Measurements from ENCODE around the gene SCN1B. TPM values are rescaled to one million over a fixed set of nuclear protein-coding genes. Genes with fewer than 3 reads are reported as not detected.

The SCN1B gene
- total RNA-seq, 2 experiments from 2014 or later: 1.4 to 2.3 TPM

DNA sequence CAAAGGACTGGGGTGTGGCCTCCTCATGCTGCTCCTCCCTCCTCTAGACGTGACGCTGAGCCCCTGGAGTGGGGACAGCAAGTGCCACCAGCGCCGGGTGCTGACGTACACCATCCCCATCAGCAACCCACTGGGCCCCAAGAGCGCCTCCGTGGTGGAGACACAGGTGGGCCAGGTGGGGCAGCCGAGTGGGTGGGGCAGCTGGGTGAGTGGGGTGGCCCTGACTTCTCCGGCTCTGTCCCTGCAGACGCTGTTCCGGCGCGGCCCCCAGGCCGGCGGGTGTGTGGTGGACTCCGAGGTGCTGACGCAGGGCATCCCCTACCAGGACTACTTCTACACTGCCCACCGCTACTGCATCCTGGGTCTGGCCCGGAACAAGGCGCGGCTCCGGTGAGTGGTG, 11.1 kb upstream of the SCN1B start:
- Mint-ChIP-seq H3K36me3 (ENCODE audit: low read depth) (peaks cover 86% of the 10 kb centered on the region), H3K4me1 (ENCODE audit: low read depth) (peaks cover 32% of the 10 kb centered on the region), H3K4me3 (no peak overlapping the region), H3K27me3 (no peaks in the 10 kb centered on the region), H3K27ac (peak overlapping the region; percentile 51), H3K9me3 (no peaks in the 10 kb centered on the region)
- Histone ChIP-seq H3K9me3 (ENCODE audit: control insufficient read depth in 1 of 2, insufficient read depth in 1 of 2, low read length in 2 of 2) (no peaks in the 10 kb centered on the region), H3K4me3 (ENCODE audit: low read length) (no peak overlapping the region), H3K27me3 (ENCODE audit: control insufficient read depth in 1 of 2, insufficient read depth in 2 of 2, low read length in 2 of 2) (no peaks in the 10 kb centered on the region), H3K4me1 (ENCODE audit: insufficient read depth, low read length) (peaks cover 36% of the 10 kb centered on the region), H3K27ac (ENCODE audit: low read depth in 1 of 2, low read length in 2 of 2) (peak overlapping the region in 1 of 2 donors; percentile 14), H3K36me3 (ENCODE audit: insufficient read depth, low read length) (peaks cover 88% of the 10 kb centered on the region)
- TF ChIP-seq, protein P1, sequence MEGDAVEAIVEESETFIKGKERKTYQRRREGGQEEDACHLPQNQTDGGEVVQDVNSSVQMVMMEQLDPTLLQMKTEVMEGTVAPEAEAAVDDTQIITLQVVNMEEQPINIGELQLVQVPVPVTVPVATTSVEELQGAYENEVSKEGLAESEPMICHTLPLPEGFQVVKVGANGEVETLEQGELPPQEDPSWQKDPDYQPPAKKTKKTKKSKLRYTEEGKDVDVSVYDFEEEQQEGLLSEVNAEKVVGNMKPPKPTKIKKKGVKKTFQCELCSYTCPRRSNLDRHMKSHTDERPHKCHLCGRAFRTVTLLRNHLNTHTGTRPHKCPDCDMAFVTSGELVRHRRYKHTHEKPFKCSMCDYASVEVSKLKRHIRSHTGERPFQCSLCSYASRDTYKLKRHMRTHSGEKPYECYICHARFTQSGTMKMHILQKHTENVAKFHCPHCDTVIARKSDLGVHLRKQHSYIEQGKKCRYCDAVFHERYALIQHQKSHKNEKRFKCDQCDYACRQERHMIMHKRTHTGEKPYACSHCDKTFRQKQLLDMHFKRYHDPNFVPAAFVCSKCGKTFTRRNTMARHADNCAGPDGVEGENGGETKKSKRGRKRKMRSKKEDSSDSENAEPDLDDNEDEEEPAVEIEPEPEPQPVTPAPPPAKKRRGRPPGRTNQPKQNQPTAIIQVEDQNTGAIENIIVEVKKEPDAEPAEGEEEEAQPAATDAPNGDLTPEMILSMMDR (IDR thresholded peaks at IDR 0.05): no peak
- intact Hi-C loops (cut with DNase I, micrococcal nuclease): no loop called here
- ChIA-PET CTCF (no interaction called here), POLR2A (no interaction called here)
- DNase-seq: no peak
- no peak for ATAC-seq (ENCODE audit: poor library complexity)

DNA sequence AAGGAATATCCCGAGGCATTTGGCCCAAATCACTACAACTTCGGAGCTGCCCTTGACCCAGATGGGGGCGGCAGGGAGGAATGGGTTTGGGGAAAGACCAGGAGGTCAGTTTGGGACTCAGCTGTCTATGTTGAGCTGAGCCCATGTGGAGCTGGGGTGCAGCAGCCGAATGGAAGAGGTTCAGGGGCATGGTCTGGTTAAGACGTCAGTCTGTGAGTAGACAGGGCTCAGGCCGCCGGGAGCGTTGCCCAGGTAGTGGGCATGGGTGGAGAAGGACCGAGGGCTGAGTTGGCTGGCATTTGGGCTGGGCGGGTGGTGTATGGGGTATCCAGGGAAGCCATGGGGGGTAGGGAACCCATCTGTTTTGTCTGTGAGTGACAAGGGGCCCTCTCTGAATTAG, 9.3 kb upstream of the SCN1B start:
- Histone ChIP-seq H3K36me3 (ENCODE audit: insufficient read depth, low read length) (peaks cover 94% of the 10 kb centered on the region), H3K4me1 (ENCODE audit: insufficient read depth, low read length) (peaks cover 17% of the 10 kb centered on the region), H3K4me3 (ENCODE audit: low read length) (no peak overlapping the region), H3K9me3 (ENCODE audit: control insufficient read depth in 1 of 2, insufficient read depth in 1 of 2, low read length in 2 of 2) (no peaks in the 10 kb centered on the region), H3K27ac (ENCODE audit: low read depth in 1 of 2, low read length in 2 of 2) (peak overlapping the region in 1 of 2 donors; percentile 7), H3K27me3 (ENCODE audit: control insufficient read depth in 1 of 2, insufficient read depth in 2 of 2, low read length in 2 of 2) (no peaks in the 10 kb centered on the region)
- Mint-ChIP-seq H3K4me1 (ENCODE audit: low read depth) (peaks cover 13% of the 10 kb centered on the region), H3K27me3 (no peaks in the 10 kb centered on the region), H3K36me3 (ENCODE audit: low read depth) (peaks cover 86% of the 10 kb centered on the region), H3K27ac (no peak overlapping the region), H3K9me3 (no peaks in the 10 kb centered on the region), H3K4me3 (no peak overlapping the region)
- TF ChIP-seq, protein P1 (IDR thresholded peaks at IDR 0.05): no peak
- CTCF ChIA-PET: no interaction called here
- ATAC-seq (ENCODE audit: poor library complexity) (no peak), DNase-seq (no peak)
- intact Hi-C loops (cut with DNase I, micrococcal nuclease): no loop called here
- POLR2A ChIA-PET: no interaction called here

DNA sequence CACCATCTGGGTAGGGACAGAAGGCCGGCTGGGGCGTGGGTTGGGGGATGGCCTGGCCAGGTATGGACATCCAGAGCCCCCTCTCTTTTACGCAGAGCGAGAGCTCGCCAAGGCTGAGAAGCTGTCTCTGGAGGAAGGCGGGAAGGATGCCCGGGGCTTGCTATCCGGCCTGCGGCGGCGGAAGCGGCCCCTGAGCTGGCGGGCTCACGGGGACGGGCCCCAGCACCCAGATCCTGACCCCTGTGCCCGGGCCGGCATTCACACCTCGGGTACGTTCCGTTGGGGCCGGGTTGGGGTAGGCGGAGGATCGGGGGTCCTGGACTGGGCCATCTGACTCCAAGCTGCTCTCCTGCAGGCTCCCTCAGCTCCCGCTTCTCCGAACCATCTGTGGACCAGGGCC, 8.7 kb upstream of the SCN1B start:
- Histone ChIP-seq H3K4me1 (ENCODE audit: insufficient read depth, low read length) (peaks cover 16% of the 10 kb centered on the region), H3K9me3 (ENCODE audit: control insufficient read depth in 1 of 2, insufficient read depth in 1 of 2, low read length in 2 of 2) (no peaks in the 10 kb centered on the region), H3K36me3 (ENCODE audit: insufficient read depth, low read length) (peaks cover 95% of the 10 kb centered on the region), H3K27me3 (ENCODE audit: control insufficient read depth in 1 of 2, insufficient read depth in 2 of 2, low read length in 2 of 2) (no peaks in the 10 kb centered on the region), H3K4me3 (ENCODE audit: low read length) (no peak overlapping the region), H3K27ac (ENCODE audit: low read depth in 1 of 2, low read length in 2 of 2) (peak overlapping the region in 1 of 2 donors; percentile 7)
- Mint-ChIP-seq H3K36me3 (ENCODE audit: low read depth) (peaks cover 88% of the 10 kb centered on the region), H3K27me3 (no peaks in the 10 kb centered on the region), H3K27ac (no peak overlapping the region), H3K4me3 (no peak overlapping the region), H3K4me1 (ENCODE audit: low read depth) (peaks cover 11% of the 10 kb centered on the region), H3K9me3 (no peaks in the 10 kb centered on the region)
- POLR2A ChIA-PET: no interaction called here
- TF ChIP-seq, protein P1 (IDR thresholded peaks at IDR 0.05): no peak
- ATAC-seq (ENCODE audit: poor library complexity) (no peak), DNase-seq (no peak)
- CTCF ChIA-PET: no interaction called here
- intact Hi-C loops (cut with DNase I, micrococcal nuclease): no loop called here
